ENCODE data around the gene MGRN1. TPM values are rescaled to one million over a fixed set of nuclear protein-coding genes. Genes with fewer than 3 reads are reported as not detected.
"Not testable (repeated sequence)": the region's sequence is repeated elsewhere in the genome, so short reads cannot be mapped to it uniquely, and the experiment has no call there.

Gene MGRN1
- total RNA-seq, 4 donors from 2014 or later = 15.8 to 25.6 (median 22.0) TPM

- Histone ChIP-seq H3K9me3 (no peaks in the 10 kb centered on the region), H3K4me3 (peak overlapping the region; percentile 71 to 100 (median 94)), H3K4me1 (peaks cover 7 to 29% (median 10%) of the 10 kb centered on the region in 3 donors), H3K36me3 (peaks cover 0 to 22% (median 7%) of the 10 kb centered on the region in 3 donors), H3K27me3 (no peaks in the 10 kb centered on the region), H3K27ac (peak overlapping the region; percentile 71 to 92 (median 90))
- intact Hi-C loops (cut with DNase I) = no loop called here
- DNase-seq = peak; percentile 58
- 3 to 7% methylated on average over 25 to 27 of the region's 38 CpGs for WGBS, 2 donors
- TF ChIP-seq CTCF (IDR thresholded peaks at IDR 0.05) (no peak), POLR2A (IDR thresholded peaks at IDR 0.05) (no peak)
Measured at GRCh38 chr16:4734730-4735535, 110.3 kb downstream of the MGRN1 start.

- Histone ChIP-seq H3K36me3 (peaks cover 0 to 6% (median 0%) of the 10 kb centered on the region in 3 donors), H3K4me3 (no peak overlapping the region), H3K27me3 (no peaks in the 10 kb centered on the region), H3K27ac (no peak overlapping the region), H3K9me3 (no peaks in the 10 kb centered on the region), H3K4me1 (peaks cover 7 to 29% (median 10%) of the 10 kb centered on the region in 3 donors)
- WGBS, 2 donors = 83 to 88% methylated on average over 3 to 4 of the region's 4 CpGs
- no peak for TF ChIP-seq CTCF (IDR thresholded peaks at IDR 0.05)
- TF ChIP-seq POLR2A (IDR thresholded peaks at IDR 0.05) = no peak
- intact Hi-C loops (cut with DNase I) = no loop called here
- DNase-seq = no peak
Measured at GRCh38 chr16:4736546-4736945, 111.9 kb downstream of the MGRN1 start.

- Histone ChIP-seq H3K36me3 (no peaks in the 10 kb centered on the region), H3K9me3 (no peaks in the 10 kb centered on the region), H3K4me1 (peaks cover 7 to 25% (median 10%) of the 10 kb centered on the region in 3 donors), H3K27me3 (no peaks in the 10 kb centered on the region), H3K4me3 (no peak overlapping the region), H3K27ac (no peak overlapping the region)
- intact Hi-C loops (cut with DNase I) = no loop called here
- no peak for DNase-seq
- WGBS, 2 donors = 63% methylated on average over 7 of the region's 15 CpGs; no CpG with 5 or more reads in 1 of the 2 donors
- TF ChIP-seq POLR2A (IDR thresholded peaks at IDR 0.05) = no peak
- no peak for TF ChIP-seq CTCF (IDR thresholded peaks at IDR 0.05)
Measured at GRCh38 chr16:4737545-4737944, 112.9 kb downstream of the MGRN1 start.

- 51 to 79% methylated on average over 4 of the region's 5 CpGs for WGBS, 2 donors
- H3K27me3 ChIP-seq; DNase-seq; H3K9me3 ChIP-seq; H3K36me3 ChIP-seq; H3K27ac ChIP-seq; H3K4me3 ChIP-seq; intact Hi-C loops (cut with DNase I): not testable (repeated sequence)
- peaks cover 6 to 24% (median 11%) of the 10 kb centered on the region in 3 donors for H3K4me1 ChIP-seq
Measured at GRCh38 chr16:4738370-4738769, 113.7 kb downstream of the MGRN1 start.

Small RNAs within 50 kb of the gene (small RNA-seq; reads per million reads assigned to genes)
- gene MIR6769A = 0 reads per million in 4 donors
- 0 reads per million in 4 donors for gene RN7SL850P

Other genes with a start within 250 kb of the MGRN1 start
- 10 to 100 TPM; 15.8 to 25.9 (median 17.8) TPM for gene CORO7, start 208.2 kb upstream of the MGRN1 start, total RNA-seq
- 10 to 100 TPM; 45.2 to 59.1 (median 49.1) TPM for gene DNAJA3, start 199.0 kb upstream of the MGRN1 start, total RNA-seq
- 10 to 100 TPM; 25.4 to 55.5 (median 34.9) TPM for gene NMRAL1, start 150.2 kb upstream of the MGRN1 start, total RNA-seq
- 10 to 100 TPM; 46.9 to 94.0 (median 75.0) TPM for gene HMOX2, start 148.4 kb upstream of the MGRN1 start, total RNA-seq
- gene CDIP1, start 86.1 kb upstream of the MGRN1 start, total RNA-seq = 10 to 100 TPM; 10.2 to 26.5 (median 16.5) TPM
- gene C16orf96, start 68.5 kb upstream of the MGRN1 start, total RNA-seq = under 1 TPM in 3 of 4 donors, not detected in 1; 0.04 to 0.19 (median 0.06) TPM
- gene UBALD1, start 9.9 kb upstream of the MGRN1 start, total RNA-seq = 10 to 100 TPM in 1 of 4 donors, 1 to 10 TPM in 3; 5.9 to 17.0 (median 9.6) TPM
- gene NUDT16L1, start 68.7 kb downstream of the MGRN1 start, total RNA-seq = 10 to 100 TPM; 18.5 to 27.8 (median 21.0) TPM
- gene ANKS3, start 109.4 kb downstream of the MGRN1 start, total RNA-seq = 10 to 100 TPM in 2 of 4 donors, 1 to 10 TPM in 2; 9.4 to 22.7 (median 11.5) TPM
- gene DNAAF8, start 109.7 kb downstream of the MGRN1 start, total RNA-seq = under 1 TPM in 3 of 4 donors, not detected in 1; 0.21 to 0.42 (median 0.38) TPM
- 1 to 10 TPM; 4.5 to 9.7 (median 8.4) TPM for gene ZNF500, start 142.3 kb downstream of the MGRN1 start, total RNA-seq
- gene SEPTIN12, start 163.5 kb downstream of the MGRN1 start, total RNA-seq = not detected
- 10 to 100 TPM in 1 of 4 donors, 1 to 10 TPM in 2, not detected in 1; 4.8 to 10.2 (median 5.2) TPM for gene SMIM22, start 170.5 kb downstream of the MGRN1 start, total RNA-seq
- gene ROGDI, start 177.8 kb downstream of the MGRN1 start, total RNA-seq = 10 to 100 TPM; 16.4 to 35.8 (median 31.6) TPM
- 10 to 100 TPM; 31.9 to 47.9 (median 45.8) TPM for gene GLYR1, start 222.5 kb downstream of the MGRN1 start, total RNA-seq
- gene UBN1, start 222.7 kb downstream of the MGRN1 start, total RNA-seq = 10 to 100 TPM; 12.3 to 22.7 (median 19.6) TPM